ENCODE results near the gene SEPTIN8.

Gene SEPTIN8

GRCh38 chr5:132777209-132778069, at the start of gene SEPTIN8:
SEPTIN8 (minus strand) TSS chr5:132777239; CDS start chr5:132777137, 102 bp downstream.
- DNase-seq: peak; percentile 80

- DNase-seq: peak; percentile 13
These were observed 49.5 kb upstream of the SEPTIN8 start for GRCh38 chr5:132826424-132827082.

GRCh38 chr5:132825834-132826391, 48.9 kb upstream of the SEPTIN8 start:
- DNase-seq: peak; percentile 73

GRCh38 chr5:132825033-132825833, 48.2 kb upstream of the SEPTIN8 start:
- DNase-seq: peak; percentile 69

- DNase-seq: no peak
These were observed 47.4 kb upstream of the SEPTIN8 start for GRCh38 chr5:132824426-132824825.

- no peak for DNase-seq
These were observed 46.5 kb upstream of the SEPTIN8 start for GRCh38 chr5:132823481-132824050.

GRCh38 chr5:132822650-132823480, 45.8 kb upstream of the SEPTIN8 start:
- peak; percentile 91 for DNase-seq

- DNase-seq: no peak
These were observed 44.8 kb upstream of the SEPTIN8 start for GRCh38 chr5:132821791-132822190.

GRCh38 chr5:132821350-132821749, 44.3 kb upstream of the SEPTIN8 start:
- no peak for DNase-seq

- DNase-seq: peak; percentile 90
These were observed 43.2 kb upstream of the SEPTIN8 start for GRCh38 chr5:132820162-132820754.

GRCh38 chr5:132819468-132819867, 42.4 kb upstream of the SEPTIN8 start:
- DNase-seq: peak; percentile 44

- DNase-seq: no peak
These were observed 40.0 kb upstream of the SEPTIN8 start for GRCh38 chr5:132817011-132817410.

- no peak for DNase-seq
These were observed 39.5 kb upstream of the SEPTIN8 start for GRCh38 chr5:132816554-132816953.

GRCh38 chr5:132816083-132816482, 39.0 kb upstream of the SEPTIN8 start:
- no peak for DNase-seq

- DNase-seq: no peak
These were observed 38.4 kb upstream of the SEPTIN8 start for GRCh38 chr5:132815454-132815853.

- no peak for DNase-seq
These were observed 37.7 kb upstream of the SEPTIN8 start for GRCh38 chr5:132814503-132815294.

- DNase-seq: peak; percentile 69
These were observed 36.8 kb upstream of the SEPTIN8 start for GRCh38 chr5:132813599-132814502.

- peak; percentile 56 for DNase-seq
These were observed 36.0 kb upstream of the SEPTIN8 start, which contains the start of gene SOWAHA for GRCh38 chr5:132812781-132813598. SOWAHA (plus strand) TSS chr5:132813302; CDS start chr5:132813622, 320 bp downstream.

Data from retina (tissue), 1 donor.